ENCODE data around the gene CEBPZ. TPM values are rescaled to one million over a fixed set of nuclear protein-coding genes. Genes with fewer than 3 reads are reported as not detected.

CEBPZ gene
- polyA plus RNA-seq, 1 experiment = 21.1 TPM

DNA sequence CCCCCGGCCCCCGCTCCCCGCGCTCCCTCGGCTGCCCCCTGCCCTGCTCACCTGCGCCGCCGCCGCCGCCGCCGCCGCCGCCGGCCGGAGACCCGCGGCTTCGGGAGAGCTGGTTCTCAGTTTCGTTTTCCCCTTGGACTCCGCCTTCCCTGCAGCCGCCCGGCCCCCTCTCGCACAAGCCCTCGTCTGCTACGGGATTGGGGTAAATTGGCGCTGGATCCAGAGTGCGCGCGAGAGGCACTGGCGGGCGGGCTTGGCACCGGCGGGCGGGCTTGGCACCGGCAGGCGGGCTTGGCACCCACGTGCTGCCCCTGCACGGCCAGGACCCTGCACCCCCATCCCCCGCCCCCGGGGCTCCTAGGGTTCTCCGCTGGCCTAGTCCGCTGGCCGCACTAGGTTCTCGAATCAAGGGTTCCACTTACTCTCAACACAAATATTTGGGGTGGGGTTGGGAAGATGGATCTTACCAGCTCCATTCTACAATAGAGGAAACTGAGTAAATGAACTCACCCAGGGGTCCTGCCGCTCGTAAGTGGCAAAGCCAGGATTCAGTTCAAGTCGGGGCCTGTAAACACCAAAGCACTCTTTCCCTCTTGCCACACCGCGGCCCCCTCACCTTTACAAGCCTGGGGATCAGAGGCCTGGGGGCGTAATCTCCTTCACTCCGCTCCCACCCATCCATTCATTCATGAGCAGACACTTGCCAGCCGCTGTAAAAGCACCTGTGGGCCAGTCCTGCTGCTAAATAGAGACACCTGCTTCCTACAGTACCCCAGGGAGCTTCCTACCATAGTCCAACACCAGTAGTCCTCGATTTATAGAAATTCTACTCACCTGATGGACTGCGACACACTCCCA is 74.3 kb downstream of the CEBPZ start, which contains the start of gene EIF2AK2:
EIF2AK2 (minus strand) TSS at position 124 of the 858 bp plus-strand sequence. CDS start 9,174 bp downstream, outside the sequence.
- Histone ChIP-seq H3K27me3 (ENCODE audit: control insufficient read depth, insufficient read depth, low read length) (no peaks in the 10 kb centered on the region), H3K27ac (ENCODE audit: low read depth, low read length) (peak within 1 kb of the TSS; percentile 88), H3K4me3 (ENCODE audit: low read depth, low read length) (peak within 1 kb of the TSS; percentile 87), H3K9me3 (ENCODE audit: control insufficient read depth, insufficient read depth, low read length) (peaks cover 4% of the 10 kb centered on the region; the same call in 1 of the 2 replicates)
- TF ChIP-seq, protein P1, sequence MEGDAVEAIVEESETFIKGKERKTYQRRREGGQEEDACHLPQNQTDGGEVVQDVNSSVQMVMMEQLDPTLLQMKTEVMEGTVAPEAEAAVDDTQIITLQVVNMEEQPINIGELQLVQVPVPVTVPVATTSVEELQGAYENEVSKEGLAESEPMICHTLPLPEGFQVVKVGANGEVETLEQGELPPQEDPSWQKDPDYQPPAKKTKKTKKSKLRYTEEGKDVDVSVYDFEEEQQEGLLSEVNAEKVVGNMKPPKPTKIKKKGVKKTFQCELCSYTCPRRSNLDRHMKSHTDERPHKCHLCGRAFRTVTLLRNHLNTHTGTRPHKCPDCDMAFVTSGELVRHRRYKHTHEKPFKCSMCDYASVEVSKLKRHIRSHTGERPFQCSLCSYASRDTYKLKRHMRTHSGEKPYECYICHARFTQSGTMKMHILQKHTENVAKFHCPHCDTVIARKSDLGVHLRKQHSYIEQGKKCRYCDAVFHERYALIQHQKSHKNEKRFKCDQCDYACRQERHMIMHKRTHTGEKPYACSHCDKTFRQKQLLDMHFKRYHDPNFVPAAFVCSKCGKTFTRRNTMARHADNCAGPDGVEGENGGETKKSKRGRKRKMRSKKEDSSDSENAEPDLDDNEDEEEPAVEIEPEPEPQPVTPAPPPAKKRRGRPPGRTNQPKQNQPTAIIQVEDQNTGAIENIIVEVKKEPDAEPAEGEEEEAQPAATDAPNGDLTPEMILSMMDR (IDR thresholded peaks at IDR 0.05; ENCODE audit: low read depth, low read length) = no peak
- POLR2A ChIA-PET = interaction anchor here (0.6 to 1.4 kb wide), 2 partner anchors 24 to 696 kb away, joined by 3 to 6 read pairs; no protein-coding TSS in a partner anchor
- DNase-seq (ENCODE audit: low read depth, low spot score) = peak; percentile 43
- CTCF ChIA-PET = interaction anchor here (0.6 kb wide), 2 partner anchors 11 to 29 kb away, joined by 3 to 4 read pairs; no protein-coding TSS in a partner anchor

DNA sequence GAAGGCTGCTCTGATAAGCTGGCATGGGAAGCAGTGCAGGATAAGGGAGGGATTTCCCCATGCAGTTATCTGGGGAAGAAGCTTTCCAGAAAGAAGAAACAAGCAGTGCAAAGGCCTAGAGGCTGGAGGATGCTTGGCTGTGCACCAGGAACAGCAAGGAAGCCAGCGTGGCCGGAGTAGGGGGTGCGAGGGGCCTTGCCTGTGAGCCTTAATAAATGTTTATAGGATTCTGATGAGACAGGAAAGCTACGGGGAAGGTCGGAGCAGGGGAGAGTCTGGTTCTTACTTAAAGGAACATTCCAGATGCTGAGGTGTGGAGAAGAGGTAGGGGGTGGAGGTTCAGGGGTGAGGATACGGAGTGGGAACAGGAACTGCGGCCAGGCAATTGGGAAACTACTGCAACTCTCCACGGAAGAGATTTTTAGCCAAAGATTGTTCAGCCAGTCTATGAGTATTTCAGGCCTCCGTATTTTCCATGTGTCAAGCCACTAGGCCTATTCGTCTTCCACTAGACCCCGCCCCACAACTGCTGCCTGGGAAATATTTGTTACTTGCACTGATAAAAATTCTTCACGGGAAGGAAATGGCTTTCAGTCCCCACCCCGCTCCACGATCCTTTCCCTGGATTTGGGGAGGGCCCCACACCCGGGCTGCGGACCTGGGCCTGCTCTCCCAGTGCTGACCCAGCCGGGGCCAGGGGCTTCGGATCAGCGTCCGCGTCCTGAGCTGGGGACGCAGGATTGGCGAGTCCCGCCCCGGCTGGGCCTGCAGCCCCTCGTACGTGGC is 75.1 kb downstream of the CEBPZ start:
- Histone ChIP-seq H3K27me3 (ENCODE audit: control insufficient read depth, insufficient read depth, low read length) (no peaks in the 10 kb centered on the region), H3K27ac (ENCODE audit: low read depth, low read length) (peak overlapping the region; percentile 88), H3K4me3 (ENCODE audit: low read depth, low read length) (peak overlapping the region; percentile 87), H3K9me3 (ENCODE audit: control insufficient read depth, insufficient read depth, low read length) (peaks cover 8% of the 10 kb centered on the region; the same call in 1 of the 2 replicates)
- TF ChIP-seq, protein P1 (IDR thresholded peaks at IDR 0.05; ENCODE audit: low read depth, low read length) = no peak
- DNase-seq (ENCODE audit: low read depth, low spot score) = no peak
- ChIA-PET CTCF (interaction anchor here (2.2 kb wide), 1 partner anchor 12 kb away, joined by 9 read pairs; no protein-coding TSS in a partner anchor), POLR2A (interaction anchor here (0.6 to 1.4 kb wide), 3 partner anchors 25 to 697 kb away, joined by 3 to 6 read pairs (median 3); no protein-coding TSS in a partner anchor)

DNA sequence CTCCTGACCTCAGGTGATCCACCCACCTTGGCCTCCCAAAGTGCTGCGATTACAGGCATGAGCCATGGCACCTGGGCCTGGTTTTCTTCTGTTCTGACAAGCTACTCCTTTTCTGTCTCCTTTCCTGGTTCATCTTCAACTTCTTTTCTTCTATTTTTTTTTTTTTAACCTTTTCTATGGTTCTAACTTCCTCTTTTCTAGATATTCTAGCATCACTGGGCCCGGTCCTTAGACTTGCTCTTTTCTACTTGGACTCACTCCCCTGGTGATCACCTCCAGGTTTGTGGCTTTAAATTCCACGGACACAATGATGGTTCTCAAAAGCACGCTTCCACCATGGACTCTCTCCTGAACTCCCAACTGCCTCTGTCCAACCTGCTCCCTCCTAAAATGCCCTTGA is 76.6 kb downstream of the CEBPZ start:
- Histone ChIP-seq H3K27ac (ENCODE audit: low read depth, low read length) (no peak overlapping the region), H3K9me3 (ENCODE audit: control insufficient read depth, insufficient read depth, low read length) (peaks cover 8% of the 10 kb centered on the region; the same call in 1 of the 2 replicates), H3K27me3 (ENCODE audit: control insufficient read depth, insufficient read depth, low read length) (no peaks in the 10 kb centered on the region), H3K4me3 (ENCODE audit: low read depth, low read length) (no peak overlapping the region)
- TF ChIP-seq, protein P1 (IDR thresholded peaks at IDR 0.05; ENCODE audit: low read depth, low read length) = no peak
- DNase-seq (ENCODE audit: low read depth, low spot score) = no peak
- POLR2A ChIA-PET = interaction anchor here (0.7 kb wide), 1 partner anchor 298 kb away, joined by 3 read pairs; no protein-coding TSS in a partner anchor
- CTCF ChIA-PET = interaction anchor here (2.2 kb wide), 1 partner anchor 14 kb away, joined by 9 read pairs; no protein-coding TSS in a partner anchor

DNA sequence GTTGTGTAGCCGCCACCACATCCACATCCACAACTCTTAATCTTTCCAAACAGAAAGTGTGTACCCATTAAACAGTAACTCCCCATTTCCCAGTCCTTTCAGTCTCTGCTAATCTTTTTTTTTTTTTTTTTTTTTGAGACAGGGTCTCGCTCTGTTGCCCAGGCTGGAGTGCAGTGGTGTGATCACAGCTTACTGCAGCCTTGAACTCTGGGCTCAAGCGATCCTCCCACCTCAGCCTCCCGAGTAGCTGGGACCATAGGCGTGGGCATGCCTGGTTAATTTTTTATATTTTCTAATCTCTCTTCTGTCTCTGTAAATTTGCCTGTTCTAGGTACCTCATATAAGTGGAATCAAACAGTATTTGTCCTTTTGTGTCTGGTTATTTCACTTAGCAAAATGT is 78.2 kb downstream of the CEBPZ start:
- H3K4me3 ChIP-seq (ENCODE audit: low read depth, low read length) = no peak overlapping the region
- TF ChIP-seq, protein P1 (IDR thresholded peaks at IDR 0.05; ENCODE audit: low read depth, low read length) = no peak
- no peak overlapping the region for H3K27ac ChIP-seq (ENCODE audit: low read depth, low read length)
- ChIA-PET CTCF (interaction anchor here (0.7 kb wide), 1 partner anchor 59 kb away, joined by 3 read pairs; no protein-coding TSS in a partner anchor), POLR2A (interaction anchor here (0.7 kb wide), 1 partner anchor 148 kb away, joined by 5 read pairs; no protein-coding TSS in a partner anchor)
- DNase-seq (ENCODE audit: low read depth, low spot score) = no peak
- peaks cover 8% of the 10 kb centered on the region; the same call in 1 of the 2 replicates for H3K9me3 ChIP-seq (ENCODE audit: control insufficient read depth, insufficient read depth, low read length)
- H3K27me3 ChIP-seq (ENCODE audit: control insufficient read depth, insufficient read depth, low read length) = no peaks in the 10 kb centered on the region

Other genes starting within 250 kb of the CEBPZ start
- 14.1 and 17.8 TPM in 2 replicates for gene HEATR5B, start 147.2 kb downstream of the CEBPZ start, polyA plus RNA-seq (2011; rRNA removed)
- gene GPATCH11, start 147.1 kb downstream of the CEBPZ start, polyA plus RNA-seq (2011; rRNA removed) = 4.7 and 7.2 TPM in 2 replicates
- 24.2 and 36.5 TPM in 2 replicates for gene EIF2AK2, start 74.6 kb downstream of the CEBPZ start, polyA plus RNA-seq (2011; rRNA removed)
- not detected in 2 replicates for gene SULT6B1, start 42.9 kb downstream of the CEBPZ start, polyA plus RNA-seq (2011; rRNA removed)
- gene CEBPZOS, start 35.1 kb downstream of the CEBPZ start, polyA plus RNA-seq (2011; rRNA removed) = 42.1 and 50.5 TPM in 2 replicates
- 17.1 and 23.3 TPM in 2 replicates for gene NDUFAF7, start 62 bp upstream of the CEBPZ start, polyA plus RNA-seq (2011; rRNA removed)
- gene PRKD3, start 93.2 kb upstream of the CEBPZ start, polyA plus RNA-seq (2011; rRNA removed) = 37.2 and 49.5 TPM in 2 replicates
- 8.3 and 11.2 TPM in 2 replicates for gene QPCT, start 113.0 kb upstream of the CEBPZ start, polyA plus RNA-seq (2011; rRNA removed)

All from AG04450 (cell line).